Fibroblast of skin of left quadriceps (primary cell): ENCODE results near the gene SCML1.

ENCODE experiments used
- DNase-seq, 2 experiments: peaks; one replicate each; pipeline ENCODE4 v3.0.0-alpha.2; 2013; ENCODE audit warnings: low read depth in 2 of 2

The SCML1 gene, protein sequence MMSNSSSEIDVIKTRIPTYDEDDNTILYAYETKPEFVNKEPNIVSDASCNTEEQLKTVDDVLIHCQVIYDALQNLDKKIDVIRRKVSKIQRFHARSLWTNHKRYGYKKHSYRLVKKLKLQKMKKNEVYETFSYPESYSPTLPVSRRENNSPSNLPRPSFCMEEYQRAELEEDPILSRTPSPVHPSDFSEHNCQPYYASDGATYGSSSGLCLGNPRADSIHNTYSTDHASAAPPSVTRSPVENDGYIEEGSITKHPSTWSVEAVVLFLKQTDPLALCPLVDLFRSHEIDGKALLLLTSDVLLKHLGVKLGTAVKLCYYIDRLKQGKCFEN

DNA sequence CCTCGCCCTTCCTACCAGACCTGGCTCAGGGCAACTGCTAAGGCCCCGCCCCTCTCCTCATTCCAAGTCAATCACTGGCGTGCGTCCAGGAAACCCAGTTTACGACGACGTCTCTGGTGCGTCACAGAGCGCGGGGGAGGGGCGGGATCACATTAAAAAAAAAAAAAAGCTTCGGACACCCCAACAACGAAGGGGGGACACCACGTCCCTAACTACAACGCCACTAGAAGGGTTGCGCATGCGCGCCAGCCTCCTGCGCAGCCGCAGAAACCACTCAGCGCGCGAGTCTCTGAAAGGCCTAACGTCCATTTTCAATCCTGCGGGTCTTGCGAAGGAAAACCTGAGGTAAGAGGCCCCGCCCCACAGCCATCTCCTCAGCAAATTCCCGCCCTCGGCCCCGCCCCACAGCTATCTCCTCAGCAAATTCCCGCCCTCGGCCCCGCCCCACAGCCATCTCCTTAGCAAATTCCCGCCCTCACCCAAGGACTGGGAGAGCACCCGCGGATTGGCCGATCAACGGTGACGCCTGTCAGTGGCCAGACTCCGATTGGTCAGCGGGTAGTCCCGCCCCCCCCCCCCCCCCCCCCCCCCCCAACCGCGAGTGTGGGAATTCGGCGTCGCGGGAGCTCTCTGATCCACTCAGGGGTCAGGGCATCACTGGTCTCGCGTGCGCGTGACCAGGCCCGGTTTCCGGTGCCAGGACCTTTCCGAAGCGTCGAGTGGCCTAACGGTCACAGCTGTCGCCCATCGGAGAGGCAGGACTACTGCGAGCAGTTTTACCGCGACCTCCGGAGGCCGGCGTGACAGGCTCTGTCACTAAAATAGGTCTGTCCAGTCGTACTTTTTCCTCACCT, at the start of gene SCML1:
SCML1 (plus strand) TSS at position 638 of the 854 bp plus-strand sequence. CDS start 6,694 bp downstream, outside the sequence.
- peak; percentile 92 to 93 for DNase-seq

DNA sequence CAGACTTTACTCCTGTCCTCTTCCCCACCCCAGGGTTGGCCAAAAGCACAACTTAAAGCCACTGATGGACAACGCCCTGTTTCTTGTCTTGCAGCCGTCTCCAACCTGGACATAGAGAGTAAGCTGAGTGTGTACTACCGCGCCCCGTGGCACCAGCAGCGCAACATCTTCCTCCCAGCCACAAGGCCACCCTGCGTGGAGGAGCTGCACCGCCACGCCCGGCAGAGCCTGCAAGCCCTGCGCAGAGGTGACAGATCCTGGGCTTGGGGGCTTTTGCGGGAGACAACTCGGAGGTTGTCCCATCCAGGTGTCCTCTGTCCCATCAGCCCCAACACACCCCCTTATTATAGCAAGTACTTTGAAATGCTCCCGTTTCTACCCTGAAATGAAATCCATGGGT, 49.6 kb upstream of the SCML1 start:
- no peak for DNase-seq

DNA sequence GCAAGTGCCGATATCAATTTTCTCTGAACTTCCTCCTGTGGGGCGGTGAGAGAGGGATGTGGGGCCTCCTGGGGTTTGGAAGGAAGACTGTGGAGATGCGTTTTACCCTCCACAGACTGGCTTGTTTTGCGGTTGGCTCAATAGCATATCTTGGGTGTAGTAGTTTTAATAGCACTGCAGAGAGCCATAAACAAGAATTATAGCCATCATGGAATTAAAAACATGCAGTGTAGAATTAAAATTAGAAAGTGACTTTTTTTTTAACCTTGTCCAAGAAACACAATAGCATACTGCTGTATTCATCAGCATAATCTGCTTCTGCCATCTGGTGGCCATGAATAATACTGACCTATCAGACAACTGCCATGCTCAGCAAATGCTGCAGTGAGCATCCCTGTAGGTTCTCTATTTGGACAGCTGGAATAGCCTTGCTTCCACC, 47.3 kb upstream of the SCML1 start:
- peak; percentile 80 to 84 for DNase-seq

DNA sequence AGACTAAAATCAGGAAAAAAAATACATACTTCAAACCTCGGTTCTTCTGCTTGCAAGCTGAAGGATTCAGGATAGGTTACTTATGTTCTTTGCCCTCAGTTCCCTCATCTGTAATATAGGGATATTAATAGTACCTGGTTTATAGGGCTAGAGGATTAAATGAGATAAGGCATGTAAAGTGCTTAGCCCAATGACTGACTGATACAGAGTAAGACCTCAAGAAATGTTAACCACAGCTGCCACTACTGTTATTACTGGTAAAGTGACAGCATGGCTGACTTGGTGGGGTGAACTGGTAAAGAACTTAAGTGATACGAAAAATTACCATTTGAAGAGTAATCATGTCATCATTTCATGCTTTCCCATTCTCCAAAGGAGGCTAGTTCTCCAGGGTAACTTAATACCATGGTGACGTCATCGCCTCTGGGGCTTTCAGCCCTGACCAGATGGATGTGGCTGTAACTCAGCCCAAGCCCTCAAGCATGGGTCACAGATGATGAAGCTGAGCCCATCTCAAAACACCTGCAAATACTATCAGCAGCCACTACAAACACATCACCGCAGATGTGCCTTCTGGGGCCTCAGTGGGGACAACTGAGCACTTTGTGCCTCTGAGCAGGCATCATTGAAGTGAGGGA, 44.5 kb upstream of the SCML1 start:
- DNase-seq, result peak in 1 of 2 experiments; percentile 14

DNA sequence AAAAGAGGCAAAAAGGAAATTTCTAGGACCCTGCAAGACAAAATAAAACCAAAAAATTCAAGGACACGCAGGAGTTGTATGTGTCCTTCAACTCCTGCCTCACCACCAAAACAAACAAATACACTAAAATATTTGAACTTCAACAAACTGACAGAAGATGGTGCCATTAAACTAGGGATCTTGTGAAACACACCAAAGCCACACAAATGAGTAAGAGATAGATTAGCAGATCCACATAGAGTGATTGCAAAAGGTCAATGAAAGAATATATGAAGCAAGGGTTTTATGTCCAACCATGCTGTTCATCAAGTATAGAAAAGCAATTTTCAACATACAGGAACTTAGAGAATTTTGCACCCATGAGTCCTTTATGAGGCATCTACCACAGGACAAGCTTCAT, 40.1 kb upstream of the SCML1 start:
- DNase-seq, result peak in 1 of 2 experiments; percentile 8

DNA sequence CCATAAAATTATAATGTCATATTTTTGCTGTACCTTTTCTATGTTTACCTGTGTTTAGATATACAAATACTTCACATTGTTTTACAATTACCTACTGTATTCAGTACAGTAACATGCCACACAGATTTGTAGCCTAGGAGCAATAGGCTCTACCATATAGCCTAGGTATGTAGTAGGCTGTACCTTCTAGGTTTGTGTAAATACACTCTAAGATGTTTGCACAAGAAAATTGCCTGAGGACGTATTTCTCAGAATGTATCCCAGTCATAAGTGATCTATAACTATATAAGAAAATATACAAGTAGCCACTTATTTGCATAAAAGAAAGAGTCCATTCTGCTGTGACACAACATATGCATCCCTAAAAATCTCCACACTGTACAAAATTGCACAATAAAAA, 36.3 kb upstream of the SCML1 start:
- DNase-seq, result no peak

DNA sequence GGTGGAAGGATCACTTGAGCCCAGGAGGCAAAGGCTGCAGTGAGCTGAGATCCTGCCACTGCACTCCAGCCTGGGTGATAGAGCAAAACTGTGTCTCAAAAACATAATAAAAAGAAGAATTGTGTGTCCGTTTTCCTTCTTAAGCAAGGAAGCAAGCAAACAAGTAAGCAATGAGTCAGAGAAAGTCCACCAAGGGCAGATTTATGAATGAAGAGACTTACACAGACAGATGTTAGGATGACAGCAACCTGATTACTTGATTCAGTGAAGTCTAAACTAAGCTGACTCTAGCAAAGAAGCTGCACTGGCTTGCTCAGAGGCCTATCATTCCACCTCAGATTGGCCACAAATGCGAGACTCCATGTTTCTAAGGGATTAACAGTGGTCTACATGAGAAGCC, 34.1 kb upstream of the SCML1 start:
- DNase-seq, result no peak

DNA sequence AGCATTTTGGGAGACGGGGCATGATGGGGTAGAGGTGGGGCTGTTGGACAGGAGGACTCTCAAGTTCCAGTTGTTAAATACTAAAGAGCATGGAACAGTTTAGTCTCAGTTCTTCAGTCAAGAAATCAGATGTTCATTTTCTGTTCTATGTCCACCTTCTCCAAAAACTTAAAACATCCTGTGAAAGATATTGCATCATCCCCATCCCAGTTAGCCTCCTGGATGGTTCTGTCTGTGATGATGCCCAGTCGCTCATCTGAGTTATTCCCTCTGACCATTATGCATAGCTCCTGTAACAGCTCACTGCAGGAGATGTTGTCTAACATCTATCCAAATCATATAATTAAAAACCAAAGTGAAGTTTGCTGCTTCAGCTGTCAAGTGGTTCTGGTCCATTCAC, 32.1 kb upstream of the SCML1 start:
- no peak for DNase-seq

DNA sequence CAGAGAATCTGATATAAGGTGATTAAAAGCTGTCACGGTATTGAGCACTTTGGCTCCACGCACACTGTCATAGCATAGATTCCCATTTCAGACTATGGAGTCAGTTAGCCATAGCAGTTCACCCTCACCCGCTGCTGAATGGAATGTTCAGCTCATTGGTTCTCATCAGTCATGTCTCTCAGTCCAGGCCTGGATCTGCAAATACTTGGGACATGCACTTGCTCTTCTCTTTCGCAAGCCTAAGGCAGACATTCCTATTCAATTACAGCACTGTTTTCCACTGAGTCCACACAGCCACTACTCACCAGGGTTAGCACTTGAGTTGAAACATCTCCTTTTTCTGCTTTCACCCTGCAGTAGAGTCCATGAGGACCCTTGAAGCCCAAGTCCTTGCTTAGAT, 30.6 kb upstream of the SCML1 start:
- DNase-seq, result peak; percentile 44 to 54

DNA sequence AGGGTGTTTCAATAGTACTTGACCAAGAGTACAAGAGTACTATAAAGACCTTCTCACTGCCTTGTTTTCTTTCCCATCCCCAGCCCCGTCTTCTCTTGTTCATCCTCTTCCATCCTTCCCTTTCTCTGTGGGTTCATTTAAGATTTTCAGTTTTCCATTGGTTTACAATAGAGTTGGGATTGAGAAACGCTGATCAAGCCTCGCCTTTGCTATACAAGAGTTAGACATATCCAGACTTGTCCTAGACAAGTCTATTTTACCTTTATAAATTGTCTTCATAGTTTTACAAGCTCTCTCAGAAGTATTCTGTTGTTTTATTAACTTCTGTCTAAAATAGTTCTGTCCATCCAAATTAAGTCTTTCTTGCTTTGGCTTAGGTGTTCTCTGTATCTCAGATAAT, 29.6 kb upstream of the SCML1 start:
- DNase-seq, result no peak

DNA sequence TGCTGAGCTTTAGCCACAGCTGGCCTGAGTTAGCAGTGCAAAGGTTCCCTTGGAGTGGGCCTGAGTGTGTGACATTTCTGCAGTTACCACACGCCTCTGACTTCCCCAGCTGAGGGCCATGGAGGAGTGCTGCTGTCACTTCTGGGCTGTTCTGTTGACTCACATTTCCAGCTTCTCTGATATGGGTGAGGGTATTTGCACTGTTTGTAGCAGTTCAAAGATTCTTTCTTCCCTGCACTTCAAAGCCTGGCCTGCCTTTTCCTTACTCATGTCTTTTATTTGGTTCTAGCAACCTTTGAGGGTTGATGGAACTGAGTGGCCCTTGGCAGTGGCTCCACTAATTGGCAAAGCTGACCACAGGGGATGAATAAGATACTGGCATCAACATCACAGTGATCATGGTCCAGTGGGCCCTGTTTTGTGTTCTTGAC, 26.4 kb upstream of the SCML1 start:
- DNase-seq, result no peak

DNA sequence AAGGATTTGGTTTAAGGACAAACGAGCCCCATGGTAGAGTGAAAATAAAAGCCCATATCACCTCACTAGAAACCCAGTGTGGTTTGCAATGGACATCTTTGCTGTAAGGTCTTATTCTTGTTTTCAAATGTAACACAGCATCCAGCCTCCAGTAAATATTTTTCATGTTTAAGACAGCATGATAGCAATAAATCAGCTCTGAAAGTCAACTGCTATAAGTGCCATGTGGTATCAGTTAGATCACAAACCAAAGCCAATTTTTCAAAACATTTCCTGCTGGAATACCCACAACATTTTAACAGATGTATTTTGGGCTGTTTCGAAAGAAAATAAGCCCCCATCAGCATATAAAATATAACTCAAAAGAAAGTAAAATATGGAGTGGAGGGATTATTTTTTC, 24.0 kb upstream of the SCML1 start:
- no peak for DNase-seq

DNA sequence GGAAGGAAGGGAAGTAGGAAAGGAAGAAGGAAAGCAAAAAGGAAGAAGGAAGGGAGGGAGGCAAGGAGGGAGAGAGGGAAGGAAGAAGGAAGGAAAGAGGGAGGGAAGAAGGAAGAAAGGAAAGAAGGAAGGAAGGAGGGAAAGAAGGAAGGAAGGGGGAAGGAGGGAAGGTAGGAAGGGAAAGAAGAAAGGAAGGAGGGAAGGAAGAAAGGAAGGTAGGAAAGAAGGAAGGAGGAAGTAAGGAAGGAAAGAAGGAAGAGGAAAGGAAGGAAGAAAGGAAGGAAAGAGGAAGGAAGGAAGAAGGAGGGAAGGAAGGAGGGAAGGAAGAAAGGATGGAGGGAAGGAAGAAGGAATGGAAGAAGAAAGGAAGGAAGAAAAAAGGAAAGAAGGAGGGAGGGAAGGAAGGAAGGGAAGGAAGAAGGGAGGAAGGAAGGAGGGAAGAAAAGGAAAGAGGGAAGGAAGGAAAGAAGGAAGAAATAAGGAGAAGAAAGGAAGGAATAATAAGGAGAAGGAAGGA, 18.6 kb upstream of the SCML1 start:
- no peak for DNase-seq

DNA sequence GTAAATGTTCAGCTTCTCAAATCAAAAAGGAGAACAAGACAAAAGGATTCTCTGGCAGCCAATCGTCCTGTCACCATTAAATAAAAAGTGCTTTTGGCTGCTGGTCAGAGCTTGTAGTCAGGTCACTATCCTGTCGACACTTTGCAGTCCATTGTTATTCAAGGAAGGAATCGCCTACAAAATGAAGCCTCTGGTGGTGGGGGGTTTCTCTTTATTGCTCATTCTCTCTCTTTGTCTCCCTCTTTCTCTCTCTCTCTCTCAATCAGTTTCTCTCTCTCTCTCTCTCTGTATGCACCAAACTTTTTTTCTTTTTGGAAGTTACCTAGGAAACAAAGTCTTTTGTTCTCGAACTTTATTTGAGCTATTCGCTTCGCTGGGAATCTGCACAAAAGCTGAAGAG, 17.6 kb upstream of the SCML1 start:
- no peak for DNase-seq

DNA sequence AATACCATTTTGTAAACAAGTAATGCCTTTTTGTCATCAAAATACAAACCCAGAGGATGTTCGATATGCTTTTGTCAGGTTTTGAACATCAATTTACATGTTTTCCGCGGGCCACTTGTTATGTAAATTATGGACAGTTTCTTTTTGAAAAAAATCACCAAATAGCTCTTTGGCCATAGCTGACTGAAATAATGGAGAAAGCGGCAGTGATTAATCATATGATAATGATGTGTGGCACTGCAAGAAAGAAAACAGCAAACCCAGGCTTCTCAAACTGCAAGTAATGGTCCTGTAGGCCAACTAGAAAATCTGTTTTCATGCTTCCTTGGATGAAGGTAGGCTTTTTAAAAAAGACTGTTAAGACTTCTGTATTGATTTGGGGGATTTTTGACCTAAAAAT, 15.6 kb upstream of the SCML1 start:
- DNase-seq, result no peak

DNA sequence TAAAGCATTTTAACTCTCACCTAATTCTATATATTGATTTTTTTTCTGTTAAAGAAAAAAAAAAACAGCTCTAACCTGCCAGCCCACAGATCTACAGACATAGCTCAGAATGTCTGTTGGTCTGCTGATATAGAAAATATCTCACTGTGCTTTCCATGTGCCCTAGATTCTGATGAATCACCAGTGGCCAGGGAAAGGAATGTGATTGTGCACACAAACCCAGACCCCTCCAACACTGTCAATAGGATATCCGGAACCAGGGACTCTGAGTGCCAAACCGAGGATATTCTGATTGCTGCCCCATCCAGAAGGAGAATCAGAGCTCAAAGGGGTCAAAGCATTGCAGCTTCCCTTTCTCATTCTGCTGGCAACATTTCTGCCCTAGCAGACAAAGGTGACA, 12.1 kb upstream of the SCML1 start:
- no peak for DNase-seq

DNA sequence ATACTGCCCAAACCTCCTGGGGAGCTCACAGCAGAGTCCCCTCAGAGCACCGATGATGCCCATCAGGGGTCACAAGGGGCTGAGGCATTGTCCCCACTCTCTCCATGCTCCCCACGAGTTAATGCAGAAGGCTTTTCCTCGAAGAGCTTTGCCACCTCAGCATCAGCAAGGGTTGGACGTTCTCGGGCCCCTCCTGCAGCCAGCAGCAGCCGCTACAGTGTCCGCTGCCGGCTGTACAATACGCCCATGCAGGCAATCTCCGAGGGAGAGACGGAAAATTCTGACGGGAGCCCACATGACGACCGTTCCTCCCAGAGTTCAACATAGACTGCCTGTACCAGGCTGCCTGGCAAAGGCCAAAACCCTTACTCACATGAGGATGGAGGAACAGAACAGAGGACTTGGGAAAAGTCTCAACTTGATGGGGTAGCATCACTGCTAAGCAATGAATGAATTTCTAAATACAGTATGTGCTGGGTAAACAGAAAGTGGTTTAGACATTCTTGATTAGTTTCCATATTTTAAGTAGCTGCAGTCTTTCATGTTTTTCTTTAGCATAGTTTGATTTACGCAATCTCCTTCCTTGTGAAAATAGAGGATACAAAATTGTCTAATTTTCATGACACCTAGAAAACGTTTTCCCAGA, 5.0 kb upstream of the SCML1 start:
- DNase-seq, result no peak

DNA sequence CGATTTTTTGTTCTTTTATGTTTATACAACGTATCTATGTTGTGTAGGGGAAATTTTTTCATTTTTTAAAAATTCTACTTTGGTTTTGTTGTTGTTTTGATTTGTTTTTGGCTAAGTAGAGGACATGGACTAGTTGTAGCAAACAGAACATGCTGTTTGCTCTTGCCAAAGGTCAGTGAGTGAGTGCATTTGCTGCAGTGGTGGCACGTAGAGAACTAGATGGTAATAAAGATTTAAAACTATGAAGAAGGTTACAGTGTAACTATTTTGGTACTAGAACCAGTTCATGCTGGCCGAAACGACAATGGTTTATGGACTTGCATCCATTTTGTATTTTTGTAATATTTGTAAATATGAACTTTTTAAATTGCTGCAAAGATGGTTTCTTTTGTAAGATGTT, 1.9 kb upstream of the SCML1 start:
- no peak for DNase-seq

DNA sequence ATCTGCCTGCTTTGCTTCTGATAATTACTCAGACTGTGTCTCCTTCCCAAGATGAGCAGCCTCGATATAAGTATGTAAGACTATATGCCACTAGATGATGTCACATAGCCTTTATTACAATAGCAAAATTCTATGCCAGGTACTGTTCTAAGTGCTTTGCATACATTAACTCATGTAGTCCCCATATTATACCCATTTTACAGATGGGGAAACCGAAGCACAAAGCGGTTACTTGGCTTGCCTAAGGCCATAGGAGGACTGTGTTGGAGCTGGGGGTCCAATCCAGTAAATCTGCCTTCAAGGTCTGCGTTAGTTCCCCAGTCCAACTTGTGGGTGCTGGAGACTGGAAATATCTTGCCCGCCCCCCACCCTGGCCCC, 826 bp upstream of the SCML1 start:
- no peak for DNase-seq

DNA sequence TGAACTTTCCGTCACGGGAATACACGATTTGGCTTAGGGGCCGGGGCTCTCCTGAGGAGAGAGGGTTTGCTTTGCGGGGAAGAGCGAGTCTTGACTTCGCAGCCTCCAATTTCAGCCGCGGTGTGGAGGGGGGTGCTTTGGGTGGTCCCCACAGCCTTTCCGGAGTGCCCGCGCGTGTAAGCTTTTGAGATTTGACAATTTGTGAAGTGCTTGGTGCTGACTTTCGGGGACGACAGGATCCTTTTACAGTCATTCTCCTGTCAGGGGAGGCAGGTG, 355 bp downstream of the SCML1 start:
- DNase-seq, result no peak

DNA sequence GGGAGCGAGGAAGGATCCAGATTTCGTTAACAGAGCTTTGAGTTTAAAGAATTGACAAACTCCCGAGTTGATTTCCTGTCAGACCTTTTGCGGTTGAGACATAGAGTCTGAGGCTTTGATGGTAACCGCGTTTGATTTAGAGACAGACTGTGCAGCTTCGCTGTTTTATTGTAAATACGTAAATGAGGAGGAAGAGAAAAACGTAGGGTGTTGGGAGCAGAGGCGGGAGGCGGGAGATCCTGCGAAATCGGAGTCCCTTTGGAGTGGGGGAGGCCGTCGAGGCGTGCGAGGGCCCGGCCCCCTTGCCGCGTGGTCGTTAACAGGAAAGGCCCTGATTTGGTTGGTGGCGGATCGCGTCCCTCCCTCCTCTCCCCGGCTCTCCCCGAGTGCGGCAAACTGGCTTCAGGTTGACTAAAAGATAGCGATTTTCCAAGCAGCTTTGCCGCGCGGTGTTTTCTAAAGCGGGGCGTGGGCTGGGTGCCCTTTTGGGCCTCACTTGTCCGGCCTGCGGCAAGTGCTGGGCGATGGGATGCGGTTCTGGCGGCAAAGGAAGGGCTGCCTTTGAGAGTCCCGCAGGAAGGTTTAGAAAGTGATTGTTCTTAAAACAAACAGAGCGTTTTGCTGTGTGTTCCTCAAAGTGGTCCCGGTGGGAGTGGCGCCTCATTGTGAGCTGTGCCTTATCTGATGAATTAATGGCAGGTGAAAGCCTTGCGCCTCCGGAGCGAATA, 857 bp downstream of the SCML1 start:
- no peak for DNase-seq
